Peyer's patch (tissue), 4 donors: ENCODE measurements around the gene FAM200A.

Source experiments
- CTCF ChIP-seq, 6 experiments: fragments of 450-650 bp in 4 of 6; fragments of 200-600 bp in 2 of 6; sonication (generic) in 1 of 6; IDR thresholded peaks; one replicate each; pipeline ENCODE4 v1.5.1; 2017 to 2019; ENCODE audit warnings: antibody characterized with exemption in 6 of 6, mild to moderate bottlenecking in 3 of 6, moderate library complexity in 1 of 6
- POLR2A ChIP-seq, 2 donors: fragments of 450-650 bp; IDR thresholded peaks; one replicate each; pipeline ENCODE4 v1.5.1; 2017; ENCODE audit warnings: antibody characterized with exemption in 2 of 2, mild to moderate bottlenecking in 2 of 2, moderate library complexity in 2 of 2

- TF ChIP-seq POLR2A (IDR thresholded peaks at IDR 0.05), result no peak
- TF ChIP-seq CTCF (IDR thresholded peaks at IDR 0.05), result no peak
These were observed 5.3 kb upstream of the FAM200A start for GRCh38 chr7:99557196-99557607.
